ENCODE data around the gene TEC. TPM values are rescaled to one million over a fixed set of nuclear protein-coding genes. Genes with fewer than 3 reads are reported as not detected.

TEC gene
- total and polyA plus RNA-seq, 7 donors, result 0.80 to 2.0 (median 0.92) TPM

DNA sequence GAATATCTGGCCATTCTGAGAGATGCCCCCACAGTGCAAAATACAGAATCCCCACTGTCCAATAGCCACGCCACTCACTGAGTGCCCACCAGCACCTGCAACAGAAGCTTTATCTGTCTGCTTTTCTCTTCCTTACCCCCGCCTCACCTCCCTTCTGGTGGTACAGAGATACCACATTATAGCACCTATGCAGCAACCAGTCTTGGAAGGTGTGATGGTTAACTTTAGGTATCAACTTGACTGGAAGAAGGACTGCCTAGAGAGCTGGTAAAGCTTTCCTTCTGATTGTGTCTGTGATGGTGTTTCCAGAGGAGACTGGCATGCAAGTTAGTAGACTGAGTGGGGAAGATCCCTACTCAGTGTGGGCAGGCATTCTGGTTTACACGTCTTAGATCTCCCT, 73.8 kb downstream of the TEC start:
- intact Hi-C loops (cut with DNase I), result no loop called here
- no peaks in the 10 kb centered on the region for H3K36me3 ChIP-seq (ENCODE audit: insufficient read depth in 1 of 2, low read depth in 1 of 2)
- H3K27ac ChIP-seq, result no peak overlapping the region
- WGBS, 3 donors, result 86 to 90% (median 89%) methylated on average over 3 of the region's 3 CpGs
- H3K9me3 ChIP-seq, result no peaks in the 10 kb centered on the region
- H3K4me3 ChIP-seq, result no peak overlapping the region
- TF ChIP-seq CTCF (IDR thresholded peaks at IDR 0.05), result no peak
- DNase-seq (no peak), ATAC-seq (no peak)
- H3K4me1 ChIP-seq, result no peaks in the 10 kb centered on the region
- H3K27me3 ChIP-seq (ENCODE audit: insufficient read depth in 3 of 3, low read length in 2 of 3), result no peaks in the 10 kb centered on the region

- Histone ChIP-seq H3K27ac (no peak overlapping the region), H3K36me3 (ENCODE audit: insufficient read depth in 1 of 2, low read depth in 1 of 2) (no peaks in the 10 kb centered on the region), H3K9me3 (no peaks in the 10 kb centered on the region), H3K27me3 (ENCODE audit: insufficient read depth in 3 of 3, low read length in 2 of 3) (no peaks in the 10 kb centered on the region), H3K4me1 (no peaks in the 10 kb centered on the region), H3K4me3 (no peak overlapping the region)
- WGBS, 3 donors, result 29 to 45% (median 43%) methylated on average over 3 of the region's 3 CpGs
- DNase-seq (no peak), ATAC-seq (no peak)
- no peak for TF ChIP-seq CTCF (IDR thresholded peaks at IDR 0.05)
- intact Hi-C loops (cut with DNase I), result no loop called here
Observed at GRCh38 chr4:48195374-48195773, 74.3 kb downstream of the TEC start.

- Histone ChIP-seq H3K36me3 (ENCODE audit: insufficient read depth in 1 of 2, low read depth in 1 of 2) (no peaks in the 10 kb centered on the region), H3K27me3 (ENCODE audit: insufficient read depth in 3 of 3, low read length in 2 of 3) (no peaks in the 10 kb centered on the region), H3K27ac (no peak overlapping the region), H3K9me3 (no peaks in the 10 kb centered on the region), H3K4me1 (no peaks in the 10 kb centered on the region), H3K4me3 (no peak overlapping the region)
- 53 to 57% (median 54%) methylated on average over 1 of the region's 1 CpG for WGBS, 3 donors
- DNase-seq (no peak), ATAC-seq (no peak)
- intact Hi-C loops (cut with DNase I), result no loop called here
- TF ChIP-seq CTCF (IDR thresholded peaks at IDR 0.05), result no peak
Observed at GRCh38 chr4:48194971-48195370, 74.7 kb downstream of the TEC start.

DNA sequence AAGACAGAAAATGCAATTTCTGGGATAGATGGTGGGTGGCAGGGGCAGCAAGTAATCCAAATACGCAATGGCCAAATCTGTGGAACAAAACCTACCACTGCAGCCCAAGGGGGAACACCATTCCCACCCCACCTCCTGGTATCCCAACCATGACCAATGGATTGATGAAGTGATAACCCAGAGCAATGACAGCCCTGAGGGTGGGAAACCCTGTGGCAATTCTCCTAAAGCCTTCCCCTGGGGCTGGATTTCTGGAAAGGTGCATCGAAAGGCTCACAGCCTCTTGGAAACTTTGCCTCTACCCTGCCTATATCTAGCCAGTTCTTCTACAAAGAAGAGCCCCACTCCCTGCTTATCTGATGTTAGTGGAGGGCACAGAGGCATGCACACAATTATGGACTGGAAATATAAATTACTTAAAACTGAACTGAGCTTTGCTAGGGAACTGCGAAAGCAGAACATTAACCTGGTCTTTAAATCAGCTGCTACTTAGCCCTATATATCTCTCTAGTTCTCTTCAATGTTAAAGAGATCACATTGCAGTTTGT, 75.6 kb downstream of the TEC start:
- no peak for ATAC-seq

More for the DNA sequence above, 75.6 kb downstream of the TEC start:
- Histone ChIP-seq H3K9me3 (no peaks in the 10 kb centered on the region), H3K27ac (no peak overlapping the region), H3K4me1 (no peaks in the 10 kb centered on the region), H3K27me3 (ENCODE audit: insufficient read depth in 3 of 3, low read length in 2 of 3) (no peaks in the 10 kb centered on the region), H3K4me3 (no peak overlapping the region), H3K36me3 (ENCODE audit: insufficient read depth in 1 of 2, low read depth in 1 of 2) (no peaks in the 10 kb centered on the region)
- DNase-seq, result no peak
- no peak for TF ChIP-seq CTCF (IDR thresholded peaks at IDR 0.05)
- intact Hi-C loops (cut with DNase I), result no loop called here
- WGBS, 3 donors, result 87 to 92% (median 88%) methylated on average over 3 of the region's 3 CpGs

All from psoas muscle (tissue), 8 donors.